H1 (cell line): ENCODE results near the gene TXNDC5. TPM values are rescaled to one million over a fixed set of nuclear protein-coding genes. Genes with fewer than 3 reads are reported as not detected.

Source experiments
- EGR1 ChIP-seq: IDR thresholded peaks from 2 replicates; pipeline ENCODE4 v1.6.1; 2011; ENCODE audit warnings: low read depth, low read length, borderline replicate concordance
- RBBP5 ChIP-seq: IDR thresholded peaks from 2 replicates; pipeline ENCODE4 v1.7.1; 2012; ENCODE audit warnings: low read depth, mild to moderate bottlenecking, inconsistent platforms, low read length, moderate library complexity, borderline replicate concordance
- polyA plus RNA-seq, 7 experiments: library from polyadenylated mRNA; depleted of rRNA in 3 of 7; stranded (reverse) in 5 of 7; unstranded in 2 of 7; fragments of >200 nt in 5 of 7; fragments of 200-250 nt in 2 of 7; gene quantifications; 1 replicate in 5 of 7; 2 replicates in 1 of 7; 4 replicates in 1 of 7; pipeline versions ENCODE4 v1.2.1 to v1.2.3, GENCODE V29; 2011 to 2013; ENCODE audit warnings: missing spikeins in 2 of 7, mixed read lengths in 2 of 7
- total RNA-seq: library from RNA; stranded (reverse); fragmentation: NEBNext Ultra II Directional; extraction: Animal tissue kit (Norgen Biotek cat#: 25700); gene quantifications from 2 replicates; pipeline ENCODE4 v1.2.1, GENCODE V29; 2021

Gene TXNDC5
- total and polyA plus RNA-seq, 2 of the 8 experiments (the other 6 are each of a cell fraction or from before 2014, with no cell fraction given): 114 to 172 TPM

DNA sequence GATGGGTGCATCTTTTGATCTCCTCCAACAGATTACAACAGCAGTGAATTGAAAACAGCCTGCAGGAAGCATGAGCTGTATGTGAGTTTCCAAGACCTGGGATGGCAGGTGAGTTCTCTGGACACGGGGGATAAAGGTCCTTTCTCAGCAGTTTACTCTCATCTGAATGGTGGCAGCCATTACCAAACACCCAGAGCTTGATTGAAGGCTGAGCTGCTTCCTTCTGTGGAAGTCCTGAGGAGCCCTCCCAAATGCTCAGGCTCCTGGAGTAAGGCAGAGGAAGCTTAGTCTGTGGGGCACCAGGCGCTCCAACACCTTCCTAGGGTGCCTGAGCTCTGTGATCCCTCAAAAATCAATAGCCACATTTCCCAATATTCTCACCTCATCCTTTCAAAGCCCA is 31.5 kb downstream of the TXNDC5 start (continued):
- TF ChIP-seq EGR1: no peak
- TF ChIP-seq RBBP5: no peak
